Keratinocyte (primary cell): ENCODE results near the gene AK9.
A peak's percentile ranks its signal among the peaks of the same experiment; 100 is the strongest.

Experiments
- EZH2 ChIP-seq: IDR thresholded peaks from one replicate; pipeline ENCODE4 v1.6.1; 2012; ENCODE audit warnings: inconsistent platforms, mild to moderate bottlenecking, low read length, moderate library complexity
- TF ChIP-seq, protein P1 (sequence below), 3 experiments: IDR thresholded peaks in 1 of 3; conservative IDR thresholded peaks in 1 of 3; optimal IDR thresholded peaks in 1 of 3; 2 replicates in 2 of 3; 3 replicates in 1 of 3; pipeline versions ENCODE3 to v1.5.1; 2011; ENCODE audit warnings: low read length in 3 of 3, mild to moderate bottlenecking in 3 of 3, moderate library complexity in 2 of 3, control low read depth in 1 of 3, inconsistent platforms in 1 of 3; ENCODE audit not compliant: insufficient read depth in 2 of 3; ENCODE audit errors: extremely low read depth in 1 of 3

GRCh38 chr6:109455437-109456110 lies 235.4 kb downstream of the AK9 start, which contains the start of gene MICAL1:
- TF ChIP-seq, protein P1, sequence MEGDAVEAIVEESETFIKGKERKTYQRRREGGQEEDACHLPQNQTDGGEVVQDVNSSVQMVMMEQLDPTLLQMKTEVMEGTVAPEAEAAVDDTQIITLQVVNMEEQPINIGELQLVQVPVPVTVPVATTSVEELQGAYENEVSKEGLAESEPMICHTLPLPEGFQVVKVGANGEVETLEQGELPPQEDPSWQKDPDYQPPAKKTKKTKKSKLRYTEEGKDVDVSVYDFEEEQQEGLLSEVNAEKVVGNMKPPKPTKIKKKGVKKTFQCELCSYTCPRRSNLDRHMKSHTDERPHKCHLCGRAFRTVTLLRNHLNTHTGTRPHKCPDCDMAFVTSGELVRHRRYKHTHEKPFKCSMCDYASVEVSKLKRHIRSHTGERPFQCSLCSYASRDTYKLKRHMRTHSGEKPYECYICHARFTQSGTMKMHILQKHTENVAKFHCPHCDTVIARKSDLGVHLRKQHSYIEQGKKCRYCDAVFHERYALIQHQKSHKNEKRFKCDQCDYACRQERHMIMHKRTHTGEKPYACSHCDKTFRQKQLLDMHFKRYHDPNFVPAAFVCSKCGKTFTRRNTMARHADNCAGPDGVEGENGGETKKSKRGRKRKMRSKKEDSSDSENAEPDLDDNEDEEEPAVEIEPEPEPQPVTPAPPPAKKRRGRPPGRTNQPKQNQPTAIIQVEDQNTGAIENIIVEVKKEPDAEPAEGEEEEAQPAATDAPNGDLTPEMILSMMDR (optimal IDR thresholded peaks at IDR 0.05 in 1 of 3, IDR thresholded peaks at IDR 0.05 in 1 of 3, conservative IDR thresholded peaks at IDR 0.05 in 1 of 3; ENCODE audit: extremely low read depth in 1 of 3, insufficient read depth in 2 of 3, low read length in 3 of 3) = peak in 1 of 3 experiments; percentile 15
- no peak for TF ChIP-seq EZH2
